GM08714 (cell line): ENCODE measurements around the gene DYNLT1.
"Not testable (repeated sequence)": the region's sequence is repeated elsewhere in the genome, so short reads cannot be mapped to it uniquely, and the experiment has no call there.

Experiments used
- H3K4me3 ChIP-seq: fragments of 200-500 bp; sonication (Bioruptor generic); 2 replicates; pipeline ENCODE4 v1.5.1; 2014; ENCODE audit warnings: mild to moderate bottlenecking, low read length, inconsistent platforms
- ZNF274 ChIP-seq: IDR thresholded peaks from 2 replicates; pipeline ENCODE4 v1.6.1; 2012; ENCODE audit warnings: mild to moderate bottlenecking, low read depth, low read length

Gene DYNLT1

GRCh38 chr6:158610319-158610968 is 34.1 kb downstream of the DYNLT1 start:
- no peak for TF ChIP-seq ZNF274
- no peak overlapping the region for H3K4me3 ChIP-seq

- TF ChIP-seq ZNF274 = no peak
- H3K4me3 ChIP-seq = no peak overlapping the region
These were observed 34.9 kb downstream of the DYNLT1 start for GRCh38 chr6:158609455-158610155.

GRCh38 chr6:158608221-158608620 is 36.3 kb downstream of the DYNLT1 start:
- H3K4me3 ChIP-seq = no peak overlapping the region
- TF ChIP-seq ZNF274 = no peak

GRCh38 chr6:158607411-158608170 is 37.0 kb downstream of the DYNLT1 start:
- H3K4me3 ChIP-seq = no peak overlapping the region
- no peak for TF ChIP-seq ZNF274

- TF ChIP-seq ZNF274 = no peak
- H3K4me3 ChIP-seq = no peak overlapping the region
These were observed 37.6 kb downstream of the DYNLT1 start for GRCh38 chr6:158606935-158607334.

GRCh38 chr6:158606011-158606410 is 38.5 kb downstream of the DYNLT1 start:
- H3K4me3 ChIP-seq = not testable (repeated sequence)

GRCh38 chr6:158605266-158605878 is 39.2 kb downstream of the DYNLT1 start:
- TF ChIP-seq ZNF274 = no peak
- no peak overlapping the region for H3K4me3 ChIP-seq

- no peak for TF ChIP-seq ZNF274
- H3K4me3 ChIP-seq = no peak overlapping the region
These were observed 40.5 kb downstream of the DYNLT1 start for GRCh38 chr6:158604048-158604406.

- TF ChIP-seq ZNF274 = no peak
- no peak overlapping the region for H3K4me3 ChIP-seq
These were observed 41.1 kb downstream of the DYNLT1 start for GRCh38 chr6:158603261-158604047.

- TF ChIP-seq ZNF274 = no peak
- H3K4me3 ChIP-seq = no peak overlapping the region
These were observed 44.9 kb downstream of the DYNLT1 start for GRCh38 chr6:158599635-158600034.

GRCh38 chr6:158597565-158597964 is 47.0 kb downstream of the DYNLT1 start:
- TF ChIP-seq ZNF274 = no peak
- H3K4me3 ChIP-seq = no peak overlapping the region

- no peak overlapping the region for H3K4me3 ChIP-seq
- no peak for TF ChIP-seq ZNF274
These were observed 47.7 kb downstream of the DYNLT1 start for GRCh38 chr6:158596861-158597260.

- no peak overlapping the region for H3K4me3 ChIP-seq
- TF ChIP-seq ZNF274 = no peak
These were observed 49.3 kb downstream of the DYNLT1 start for GRCh38 chr6:158595223-158595622.

GRCh38 chr6:158593670-158594069 is 50.9 kb downstream of the DYNLT1 start:
- no peak for TF ChIP-seq ZNF274

GRCh38 chr6:158591810-158592209 is 52.7 kb downstream of the DYNLT1 start:
- no peak for TF ChIP-seq ZNF274
- H3K4me3 ChIP-seq = no peak overlapping the region

More at GRCh38 chr6:158593670-158594069, 50.9 kb downstream of the DYNLT1 start:
- H3K4me3 ChIP-seq = no peak overlapping the region
